ENCODE data around the gene HES1.

The HES1 gene

DNA sequence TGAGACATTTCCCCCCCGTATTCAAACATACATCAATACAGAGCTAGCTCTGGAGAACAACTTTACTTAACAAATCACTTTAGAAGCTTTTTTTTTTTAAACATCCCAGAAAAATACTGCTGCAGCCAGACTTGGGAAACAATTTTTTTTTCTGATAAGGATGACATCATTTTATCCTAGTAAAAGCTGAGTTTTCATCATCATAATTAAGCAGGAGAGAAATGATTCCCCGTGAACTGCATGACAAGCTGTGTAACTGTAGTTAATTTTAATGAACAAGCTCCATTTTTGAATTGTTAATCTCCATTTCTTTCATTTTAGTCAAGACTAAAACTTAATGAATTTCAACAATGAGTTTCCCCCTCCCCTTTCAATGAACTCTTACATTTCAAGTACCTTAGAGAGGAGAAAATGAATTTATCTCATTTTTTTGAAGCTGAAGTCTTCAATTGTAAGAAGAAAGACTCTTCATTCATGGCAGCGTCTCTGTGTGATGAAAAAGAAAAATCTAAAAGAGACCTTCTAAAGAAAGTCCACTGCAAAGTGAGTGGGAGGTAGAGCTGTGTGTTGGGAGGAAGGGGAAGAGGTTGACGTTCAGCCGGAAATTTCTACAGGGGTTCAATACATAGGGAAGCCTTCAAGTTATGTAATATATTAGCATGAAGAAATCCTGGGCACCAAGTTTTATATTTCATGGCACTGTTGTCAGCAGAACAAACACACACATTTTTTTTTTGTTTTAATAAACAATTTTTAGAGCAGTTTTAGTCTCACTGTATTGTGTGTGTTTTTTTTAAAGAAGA, 31.7 kb downstream of the HES1 start:
- no peak for DNase-seq (ENCODE audit: low read depth)

DNA sequence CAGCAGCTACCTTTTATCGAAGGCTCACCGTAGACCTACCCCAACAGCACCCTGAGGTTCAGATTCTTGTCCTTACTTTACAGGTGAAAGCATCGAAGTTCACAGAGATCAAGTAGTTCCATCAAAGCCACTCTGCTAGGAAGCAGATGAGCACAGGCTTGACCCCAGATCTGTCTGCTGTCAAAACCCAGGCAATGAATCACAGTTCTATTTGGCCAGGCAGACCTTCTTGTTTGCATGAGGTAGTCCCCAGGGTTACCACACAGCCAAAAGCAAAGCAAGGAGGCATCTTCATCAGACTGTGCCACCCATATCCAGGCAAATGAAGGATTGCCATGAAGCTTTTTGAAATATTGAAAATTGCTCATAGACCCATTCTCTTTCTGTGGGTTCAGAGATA, 33.0 kb downstream of the HES1 start:
- no peak for DNase-seq (ENCODE audit: low read depth)

DNA sequence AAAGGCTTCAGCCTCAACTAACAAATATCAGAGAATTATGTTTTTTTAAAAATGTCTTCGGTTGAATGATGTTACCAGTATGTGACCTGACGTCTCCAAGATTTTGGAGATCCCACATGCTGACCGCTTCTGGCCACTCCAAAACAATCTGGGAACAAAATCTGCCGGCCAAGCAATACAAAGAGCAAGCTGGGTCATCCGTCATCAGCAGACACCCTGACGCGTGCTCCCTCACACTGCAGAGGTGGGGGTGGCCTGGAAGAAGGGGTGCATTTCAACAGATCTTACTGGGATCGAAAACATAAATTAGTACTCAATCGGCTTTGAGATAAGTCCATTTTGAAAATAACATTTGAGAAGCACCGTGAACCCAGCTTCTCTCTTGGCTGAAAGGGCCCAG, 33.6 kb downstream of the HES1 start:
- no peak for DNase-seq (ENCODE audit: low read depth)

DNA sequence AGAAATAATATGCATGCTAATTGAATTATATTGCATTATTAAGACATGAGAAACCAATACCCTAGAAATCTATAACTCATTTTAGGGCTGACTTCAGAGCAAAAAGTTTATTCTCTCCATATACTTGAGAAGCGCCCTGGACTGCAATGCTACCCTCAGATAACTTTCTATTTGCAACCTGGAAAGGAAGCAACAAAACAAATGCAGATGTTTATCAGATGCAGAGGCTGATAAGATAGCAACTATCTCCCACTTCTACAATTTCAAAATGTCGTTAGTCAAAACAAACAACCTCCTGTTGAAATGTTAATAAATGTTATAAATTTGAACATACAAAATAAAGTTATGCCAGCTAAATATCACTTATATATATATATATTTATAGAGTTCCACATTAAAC, 34.8 kb downstream of the HES1 start:
- no peak for DNase-seq (ENCODE audit: low read depth)

DNA sequence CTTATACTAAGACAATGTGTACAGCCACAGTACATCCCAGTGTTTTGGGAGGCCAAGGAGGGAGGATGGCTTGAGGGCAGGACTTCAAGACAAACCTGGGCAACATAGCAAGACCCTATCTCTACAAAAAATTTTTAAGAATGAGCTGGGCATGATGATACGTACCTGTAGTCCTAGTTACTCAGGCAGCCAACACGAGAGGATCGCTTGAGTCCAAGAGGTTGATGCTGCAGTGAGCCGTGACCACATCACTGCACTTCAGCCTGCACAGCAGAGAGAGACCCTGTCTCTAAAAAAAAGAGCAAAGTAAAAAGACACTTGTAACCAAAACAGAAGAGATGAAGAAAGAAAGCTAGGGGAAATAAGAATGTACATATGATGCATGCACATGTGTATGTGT, 38.5 kb downstream of the HES1 start:
- no peak for DNase-seq (ENCODE audit: low read depth)

DNA sequence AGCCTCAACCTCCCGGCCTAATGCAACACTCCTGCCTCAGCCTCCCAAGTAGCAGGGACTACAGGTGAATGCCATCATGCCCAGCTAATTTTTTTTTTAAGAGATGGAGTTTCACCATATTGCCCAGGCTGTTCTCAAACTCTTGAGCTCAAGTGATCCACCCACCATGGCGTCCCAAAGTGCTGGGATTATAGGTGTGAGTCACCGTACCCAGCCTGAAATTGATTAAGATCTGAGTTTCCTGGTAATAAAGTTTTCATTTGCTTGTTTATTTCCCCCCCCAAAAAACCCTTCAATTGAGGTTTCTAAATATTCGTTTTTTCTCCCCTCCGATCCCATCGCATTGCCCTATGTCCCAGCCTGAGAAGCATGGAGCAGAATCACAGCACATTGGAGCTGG, 39.0 kb downstream of the HES1 start:
- DNase-seq (ENCODE audit: low read depth) = no peak

DNA sequence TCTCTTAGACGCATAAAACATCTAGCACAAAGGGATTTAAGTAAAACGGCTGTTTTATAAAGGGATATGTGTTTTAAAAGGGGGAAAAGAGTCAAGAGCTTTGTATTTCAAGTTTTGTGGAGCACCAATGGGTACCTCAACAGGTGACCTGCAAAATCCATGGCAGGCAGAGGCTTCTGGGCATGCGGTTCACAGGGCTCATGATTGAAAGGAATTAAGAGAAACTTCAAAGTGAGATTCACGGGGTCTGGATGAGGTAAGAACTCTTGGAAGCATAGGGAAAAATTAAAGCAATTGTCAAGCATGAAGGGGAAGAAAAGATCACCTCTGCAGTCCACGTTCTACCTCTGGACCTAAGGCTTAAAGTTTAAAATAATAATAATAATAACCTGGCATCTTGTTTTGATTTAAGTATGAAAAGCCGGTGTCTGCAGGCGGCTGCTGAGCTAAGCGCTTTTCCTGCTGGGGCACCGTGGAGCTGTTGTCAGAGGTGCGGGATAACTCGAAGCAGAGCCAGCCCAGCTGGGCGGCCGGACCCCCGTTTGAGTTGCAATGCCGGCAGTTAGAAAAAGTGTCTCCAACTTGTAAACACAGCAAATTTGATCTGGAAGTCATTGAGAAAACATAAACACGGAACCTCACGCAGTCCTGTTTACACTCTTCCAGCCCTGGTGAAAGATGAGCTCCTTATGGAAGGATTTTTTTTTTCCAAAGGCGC, 40.5 kb downstream of the HES1 start:
- DNase-seq (ENCODE audit: low read depth) = no peak

DNA sequence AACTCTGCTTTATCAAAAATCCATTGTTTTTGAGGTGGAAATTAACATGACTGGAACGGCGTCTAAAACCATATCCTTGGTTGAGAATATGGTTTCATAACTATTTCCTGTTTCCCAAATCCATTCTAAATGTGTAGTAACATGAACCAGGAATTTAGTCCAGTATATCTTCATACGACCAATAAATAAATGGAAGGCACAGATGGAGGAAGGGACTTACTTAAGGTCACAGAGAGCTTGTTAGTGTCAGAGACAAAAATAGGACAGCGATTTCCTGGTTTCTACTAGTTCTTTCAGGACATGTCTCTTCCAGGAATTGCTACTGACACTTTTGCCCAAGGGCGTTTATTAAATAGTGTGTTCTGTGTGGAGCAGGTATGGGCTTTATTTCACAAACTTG, 41.2 kb downstream of the HES1 start:
- no peak for DNase-seq (ENCODE audit: low read depth)

DNA sequence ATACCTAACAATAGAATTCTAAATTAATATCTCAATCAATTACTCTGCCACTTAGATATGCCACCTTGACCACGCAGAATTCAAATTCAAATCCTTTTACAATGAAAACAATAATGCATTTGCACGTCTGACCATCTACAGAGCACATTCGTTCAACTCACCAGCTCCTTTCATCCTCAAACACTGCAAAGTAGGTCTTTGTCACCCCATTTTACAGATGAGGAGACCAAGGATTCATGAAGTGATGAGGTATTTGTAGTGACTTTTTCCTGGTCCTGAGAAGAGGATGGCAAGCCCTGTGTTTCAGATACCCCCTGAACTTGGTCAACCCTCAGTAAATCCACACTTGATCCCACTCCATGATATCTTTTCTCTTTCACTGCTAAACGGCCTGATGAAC, 42.2 kb downstream of the HES1 start:
- no peak for DNase-seq (ENCODE audit: low read depth)

DNA sequence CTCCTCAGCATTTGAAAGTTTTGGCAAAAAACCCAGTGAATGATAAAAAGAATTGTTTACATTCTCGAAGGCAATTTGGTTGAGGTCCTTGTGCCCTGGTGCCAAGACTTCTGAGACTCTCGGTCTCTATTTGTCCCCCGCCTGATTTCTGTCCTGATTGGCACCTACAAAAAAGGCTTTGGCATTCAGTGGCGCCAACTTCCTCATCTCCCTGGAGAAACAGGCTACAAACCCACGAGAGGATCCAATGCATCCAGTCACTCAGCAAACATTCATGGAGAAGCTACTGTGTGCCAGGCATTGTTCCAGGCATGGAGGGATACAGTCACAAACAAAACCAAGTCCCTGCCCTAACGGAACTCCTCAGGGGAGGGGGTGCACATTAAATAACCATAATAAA, 42.7 kb downstream of the HES1 start:
- DNase-seq (ENCODE audit: low read depth) = no peak

DNA sequence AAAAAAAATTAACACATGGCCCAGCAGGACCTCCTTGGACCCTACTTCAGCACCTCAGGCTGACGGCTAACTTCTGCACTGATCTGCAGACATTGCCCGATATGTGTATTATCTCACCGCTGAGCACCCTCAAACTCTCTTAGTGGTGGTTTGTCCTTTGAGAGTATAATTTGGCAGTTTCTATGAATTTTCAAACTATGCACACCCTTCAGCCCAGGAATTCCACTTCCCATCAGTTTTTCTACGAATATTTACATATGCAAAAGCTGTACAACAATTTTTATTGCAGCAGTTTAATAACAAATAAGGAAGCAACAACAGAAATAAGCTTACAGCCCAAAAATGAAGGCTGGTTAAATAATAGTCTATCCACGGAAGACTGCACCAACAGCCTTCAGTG, 44.6 kb downstream of the HES1 start:
- no peak for DNase-seq (ENCODE audit: low read depth)

DNA sequence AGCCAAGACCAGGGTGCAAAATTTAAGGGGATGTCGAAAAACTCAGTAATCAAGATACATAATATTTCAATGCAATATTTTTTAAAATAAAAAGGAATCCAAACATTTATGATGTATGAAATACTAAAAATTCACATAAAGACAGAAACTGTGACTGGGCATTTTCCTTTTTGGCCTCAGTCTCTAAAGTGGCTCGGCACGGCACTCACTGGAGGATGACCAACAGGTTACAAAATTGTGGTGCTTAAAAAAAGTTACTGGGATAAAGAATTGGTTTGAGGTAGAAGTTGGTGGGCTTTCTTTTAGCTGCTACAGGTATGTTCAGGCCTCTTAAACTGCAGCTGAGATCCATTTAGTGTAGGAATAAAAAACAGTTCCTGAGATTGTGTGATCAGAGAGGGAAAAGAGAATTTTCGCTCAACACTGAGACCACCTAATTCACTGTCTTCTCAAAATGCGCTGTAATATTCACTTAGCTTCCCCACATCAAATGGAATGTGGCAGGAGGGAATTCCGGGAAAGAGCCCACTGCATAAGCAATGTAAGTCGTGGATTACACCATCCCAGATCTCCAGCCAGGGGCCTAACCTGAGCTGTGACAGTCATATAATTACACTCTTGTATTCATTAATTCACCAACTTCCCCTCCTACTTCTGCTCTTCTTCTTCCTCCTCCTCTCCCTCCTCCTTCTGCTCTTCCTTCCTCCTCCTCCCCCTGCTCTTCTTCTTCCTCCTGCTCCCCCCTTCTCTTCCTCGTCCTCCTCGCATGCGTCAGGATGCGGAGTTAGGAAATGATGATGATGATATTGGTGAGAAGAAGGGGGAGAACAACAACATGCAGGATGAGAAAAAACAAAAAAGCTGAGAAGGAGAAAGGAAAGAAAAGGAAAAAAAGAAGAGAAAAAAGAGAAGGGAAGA, 45.9 kb downstream of the HES1 start:
- no peak for DNase-seq (ENCODE audit: low read depth)

DNA sequence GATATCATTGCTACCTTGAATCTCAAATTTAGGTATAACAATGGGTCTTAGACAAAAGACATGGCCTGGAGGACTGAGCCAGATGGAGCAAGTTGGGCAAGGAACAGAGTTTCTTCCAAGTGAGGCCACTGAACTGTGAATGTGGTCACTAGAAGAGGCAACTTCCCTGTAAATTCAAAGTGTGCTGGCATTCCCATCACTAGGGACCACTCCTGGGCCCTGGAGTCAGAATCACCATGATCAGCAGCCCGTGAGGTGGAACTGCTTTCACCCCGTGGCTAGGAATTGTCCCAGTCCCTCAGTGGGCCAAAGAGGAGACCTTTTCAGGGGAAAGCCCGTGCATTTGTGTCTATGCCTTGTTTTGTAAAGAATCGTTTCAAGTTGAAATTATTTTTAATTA, 47.3 kb downstream of the HES1 start:
- no peak for DNase-seq (ENCODE audit: low read depth)

DNA sequence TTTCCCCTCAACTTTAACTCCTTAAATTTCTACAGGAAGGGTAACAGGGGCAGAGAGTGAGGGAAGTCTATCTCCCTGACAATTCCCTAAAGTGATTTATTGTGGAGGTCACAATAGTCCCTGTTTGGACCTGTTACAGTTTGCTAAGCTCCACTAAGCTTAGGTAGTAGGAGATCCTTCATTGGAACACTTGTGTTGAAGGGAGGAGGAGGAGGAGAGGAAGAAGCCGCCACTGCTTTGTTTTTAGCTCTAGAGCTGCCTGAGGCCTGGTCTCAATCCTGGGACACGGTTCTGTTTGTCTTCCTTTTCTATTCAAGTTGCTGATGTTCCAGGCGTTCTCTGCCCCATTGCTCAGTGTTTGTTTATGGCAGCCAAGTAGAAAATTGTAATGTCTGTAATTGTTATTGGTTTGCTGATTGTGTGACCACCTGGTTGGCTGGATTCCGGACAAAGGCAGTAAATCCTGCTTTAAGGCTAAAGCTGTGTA, 48.4 kb downstream of the HES1 start:
- DNase-seq (ENCODE audit: low read depth) = no peak

DNA sequence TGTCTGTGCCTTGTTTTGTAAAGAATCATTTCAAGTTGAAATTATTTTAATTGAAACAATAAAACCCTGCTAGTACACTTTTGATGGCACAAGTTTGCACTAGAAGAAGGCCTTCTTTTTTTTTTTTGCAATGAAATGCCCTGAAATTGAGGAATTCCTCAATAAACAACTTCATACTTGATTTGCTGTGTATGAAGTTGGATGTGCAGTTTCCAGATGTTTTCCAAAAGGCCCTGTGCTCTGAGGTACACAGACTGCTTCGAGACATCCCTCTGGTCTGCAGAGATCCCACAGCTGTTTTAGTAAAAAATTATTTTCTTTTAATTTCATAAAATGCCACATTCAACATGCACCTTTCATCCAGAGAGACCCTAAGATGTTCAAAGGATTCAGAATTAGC, 48.9 kb downstream of the HES1 start:
- DNase-seq (ENCODE audit: low read depth) = no peak

DNA sequence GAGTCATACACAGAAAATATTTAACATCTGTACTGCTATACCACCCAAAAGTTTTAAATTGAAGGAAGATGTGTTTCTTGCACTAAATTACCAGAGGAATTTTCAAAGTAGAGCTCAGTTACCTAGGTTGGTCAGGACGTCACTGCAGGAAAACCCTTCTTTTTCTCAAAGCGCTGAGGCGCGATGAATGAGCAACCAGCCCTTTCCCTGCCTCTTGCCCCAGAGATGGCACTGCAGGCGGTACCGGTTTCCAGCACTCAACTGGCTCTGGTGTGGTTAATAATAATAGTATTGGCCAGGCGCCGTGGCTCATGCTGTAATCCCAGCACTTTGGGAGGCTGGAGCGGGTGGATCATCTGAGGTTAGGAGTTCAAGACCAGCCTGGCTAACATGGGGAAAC, 49.3 kb downstream of the HES1 start:
- no peak for DNase-seq (ENCODE audit: low read depth)

DNA sequence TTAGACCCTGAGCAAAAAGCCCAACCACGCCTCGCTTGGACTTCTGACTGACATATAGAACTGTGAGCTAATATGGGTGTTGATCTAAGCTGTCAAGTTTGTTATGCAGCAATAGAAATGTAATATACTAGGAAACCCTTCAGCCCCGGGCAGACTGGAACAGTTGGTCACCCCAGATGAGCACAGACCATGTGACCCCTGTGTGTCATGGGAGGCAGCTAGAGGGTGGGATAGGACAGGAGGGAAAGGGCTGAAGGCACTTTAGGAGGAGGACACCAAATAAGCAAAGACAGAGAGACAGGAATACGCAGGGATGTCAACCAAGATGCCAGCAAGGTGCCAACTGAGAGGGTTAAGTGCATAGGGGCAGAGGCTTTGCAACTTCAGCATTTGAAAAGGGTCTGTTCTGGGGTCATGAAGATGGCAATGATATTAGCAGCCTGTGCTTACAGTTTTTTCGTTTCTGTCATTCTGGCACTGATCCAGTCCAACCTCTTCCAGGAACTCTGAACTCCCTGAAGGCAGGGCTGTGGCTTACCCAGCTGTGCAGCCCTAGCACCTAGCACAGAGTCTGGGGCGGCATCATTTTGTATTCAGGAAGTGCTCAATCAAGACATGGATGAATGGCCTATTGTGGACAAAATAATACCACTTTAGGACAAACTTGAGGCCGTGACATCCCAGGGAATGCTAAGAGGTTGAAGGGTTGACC, 51.4 kb downstream of the HES1 start:
- DNase-seq (ENCODE audit: low read depth) = no peak
